ENCODE data around the gene ARFGEF3. TPM values are rescaled to one million over a fixed set of nuclear protein-coding genes. Genes with fewer than 3 reads are reported as not detected.

Gene ARFGEF3
- polyA plus RNA-seq, 2 donors: 0.15 to 0.20 TPM

- Histone ChIP-seq H3K36me3 (ENCODE audit: control insufficient read depth in 2 of 2, insufficient read depth in 2 of 2, low read length in 1 of 2) (no peaks in the 10 kb centered on the region), H3K27ac (ENCODE audit: low read depth in 2 of 2, low read length in 1 of 2) (no peak overlapping the region), H3K4me3 (ENCODE audit: low read depth in 1 of 2, low read length in 2 of 2) (no peak overlapping the region), H3K9me3 (ENCODE audit: control insufficient read depth in 2 of 2, insufficient read depth in 1 of 2, low read depth in 1 of 2, low read length in 1 of 2) (no peaks in the 10 kb centered on the region), H3K27me3 (ENCODE audit: control insufficient read depth in 1 of 2, insufficient read depth in 2 of 2, low read length in 2 of 2) (no peaks in the 10 kb centered on the region), H3K4me1 (ENCODE audit: control insufficient read depth in 2 of 2, insufficient read depth in 2 of 2, low read length in 1 of 2) (no peaks in the 10 kb centered on the region)
- WGBS, 2 donors: 81 to 91% methylated on average over 8 of the region's 8 CpGs
Measured at GRCh38 chr6:138382498-138383265, 220.9 kb downstream of the ARFGEF3 start.

GRCh38 chr6:138383776-138384175 is 222.0 kb downstream of the ARFGEF3 start:
- H3K36me3 ChIP-seq (ENCODE audit: control insufficient read depth in 2 of 2, insufficient read depth in 2 of 2, low read length in 1 of 2): no peaks in the 10 kb centered on the region
- no peaks in the 10 kb centered on the region for H3K27me3 ChIP-seq (ENCODE audit: control insufficient read depth in 1 of 2, insufficient read depth in 2 of 2, low read length in 2 of 2)
- WGBS, 2 donors: 67 to 75% methylated on average over 3 of the region's 3 CpGs
- H3K9me3 ChIP-seq (ENCODE audit: control insufficient read depth in 2 of 2, insufficient read depth in 1 of 2, low read depth in 1 of 2, low read length in 1 of 2): no peaks in the 10 kb centered on the region
- no peak overlapping the region for H3K4me3 ChIP-seq (ENCODE audit: low read depth in 1 of 2, low read length in 2 of 2)
- no peak overlapping the region for H3K27ac ChIP-seq (ENCODE audit: low read depth in 2 of 2, low read length in 1 of 2)
- H3K4me1 ChIP-seq (ENCODE audit: control insufficient read depth in 2 of 2, insufficient read depth in 2 of 2, low read length in 1 of 2): no peaks in the 10 kb centered on the region

- Histone ChIP-seq H3K27me3 (ENCODE audit: control insufficient read depth in 1 of 2, insufficient read depth in 2 of 2, low read length in 2 of 2) (no peaks in the 10 kb centered on the region), H3K27ac (ENCODE audit: low read depth in 2 of 2, low read length in 1 of 2) (no peak overlapping the region), H3K4me1 (ENCODE audit: control insufficient read depth in 2 of 2, insufficient read depth in 2 of 2, low read length in 1 of 2) (no peaks in the 10 kb centered on the region), H3K4me3 (ENCODE audit: low read depth in 1 of 2, low read length in 2 of 2) (no peak overlapping the region), H3K9me3 (ENCODE audit: control insufficient read depth in 2 of 2, insufficient read depth in 1 of 2, low read depth in 1 of 2, low read length in 1 of 2) (no peaks in the 10 kb centered on the region), H3K36me3 (ENCODE audit: control insufficient read depth in 2 of 2, insufficient read depth in 2 of 2, low read length in 1 of 2) (no peaks in the 10 kb centered on the region)
- 96 to 97% methylated on average over 3 of the region's 3 CpGs for WGBS, 2 donors
Measured at GRCh38 chr6:138386897-138387296, 225.2 kb downstream of the ARFGEF3 start.

GRCh38 chr6:138387577-138388368 is 226.0 kb downstream of the ARFGEF3 start:
- H3K4me3 ChIP-seq (ENCODE audit: low read depth in 1 of 2, low read length in 2 of 2): no peak overlapping the region
- H3K9me3 ChIP-seq (ENCODE audit: control insufficient read depth in 2 of 2, insufficient read depth in 1 of 2, low read depth in 1 of 2, low read length in 1 of 2): no peaks in the 10 kb centered on the region
- no peaks in the 10 kb centered on the region for H3K27me3 ChIP-seq (ENCODE audit: control insufficient read depth in 1 of 2, insufficient read depth in 2 of 2, low read length in 2 of 2)
- H3K27ac ChIP-seq (ENCODE audit: low read depth in 2 of 2, low read length in 1 of 2): no peak overlapping the region
- WGBS, 2 donors: 79 to 81% methylated on average over 8 of the region's 8 CpGs
- H3K36me3 ChIP-seq (ENCODE audit: control insufficient read depth in 2 of 2, insufficient read depth in 2 of 2, low read length in 1 of 2): no peaks in the 10 kb centered on the region
- no peaks in the 10 kb centered on the region for H3K4me1 ChIP-seq (ENCODE audit: control insufficient read depth in 2 of 2, insufficient read depth in 2 of 2, low read length in 1 of 2)

- 85% methylated on average over 5 of the region's 5 CpGs for WGBS, 2 donors
- Histone ChIP-seq H3K4me1 (ENCODE audit: control insufficient read depth in 2 of 2, insufficient read depth in 2 of 2, low read length in 1 of 2) (no peaks in the 10 kb centered on the region), H3K4me3 (ENCODE audit: low read depth in 1 of 2, low read length in 2 of 2) (no peak overlapping the region), H3K27ac (ENCODE audit: low read depth in 2 of 2, low read length in 1 of 2) (no peak overlapping the region), H3K36me3 (ENCODE audit: control insufficient read depth in 2 of 2, insufficient read depth in 2 of 2, low read length in 1 of 2) (no peaks in the 10 kb centered on the region), H3K27me3 (ENCODE audit: control insufficient read depth in 1 of 2, insufficient read depth in 2 of 2, low read length in 2 of 2) (no peaks in the 10 kb centered on the region), H3K9me3 (ENCODE audit: control insufficient read depth in 2 of 2, insufficient read depth in 1 of 2, low read depth in 1 of 2, low read length in 1 of 2) (no peaks in the 10 kb centered on the region)
Measured at GRCh38 chr6:138389551-138389950, 227.8 kb downstream of the ARFGEF3 start.

Other genes starting within 250 kb of the ARFGEF3 start
- 100 to 1,000 TPM; 680 to 740 TPM for gene PERP, start 54.5 kb upstream of the ARFGEF3 start, polyA plus RNA-seq
- gene PBOV1, start 56.6 kb downstream of the ARFGEF3 start, polyA plus RNA-seq: not detected
- gene SMIM28, start 216.0 kb downstream of the ARFGEF3 start, polyA plus RNA-seq: not detected
- gene HEBP2, start 242.3 kb downstream of the ARFGEF3 start, polyA plus RNA-seq: 10 to 100 TPM; 66.4 to 70.5 TPM